LNCAP (cell line): Measurements from ENCODE around the gene RGS13.

ENCODE experiments used
- CTCF ChIP-seq: fragments of 450-650 bp; IDR thresholded peaks from 2 replicates; pipeline ENCODE4 v1.5.1; 2017; ENCODE audit warnings: mild to moderate bottlenecking

The RGS13 gene

GRCh38 chr1:192628396-192629057, 7.4 kb upstream of the RGS13 start:
- no peak for TF ChIP-seq CTCF

GRCh38 chr1:192629612-192630011, 6.3 kb upstream of the RGS13 start:
- TF ChIP-seq CTCF, result no peak

- TF ChIP-seq CTCF, result no peak
These were observed 5.2 kb upstream of the RGS13 start for GRCh38 chr1:192630521-192631287.

- TF ChIP-seq CTCF, result no peak
These were observed 4.2 kb upstream of the RGS13 start for GRCh38 chr1:192631749-192632148.

- TF ChIP-seq CTCF, result no peak
These were observed 3.8 kb upstream of the RGS13 start for GRCh38 chr1:192632188-192632587.

GRCh38 chr1:192632641-192633532, 3.1 kb upstream of the RGS13 start:
- no peak for TF ChIP-seq CTCF

GRCh38 chr1:192633533-192634253, 2.3 kb upstream of the RGS13 start:
- no peak for TF ChIP-seq CTCF
